ENCODE measurements around the gene XYLB. TPM values are rescaled to one million over a fixed set of nuclear protein-coding genes. Genes with fewer than 3 reads are reported as not detected.
A peak's percentile ranks its signal among the peaks of the same experiment; 100 is the strongest.

Gene XYLB
- total and polyA plus RNA-seq, 2 of the 13 experiments (the other 11 are each of a cell fraction or from before 2014, with no cell fraction given): 25.9 to 30.0 TPM

DNA sequence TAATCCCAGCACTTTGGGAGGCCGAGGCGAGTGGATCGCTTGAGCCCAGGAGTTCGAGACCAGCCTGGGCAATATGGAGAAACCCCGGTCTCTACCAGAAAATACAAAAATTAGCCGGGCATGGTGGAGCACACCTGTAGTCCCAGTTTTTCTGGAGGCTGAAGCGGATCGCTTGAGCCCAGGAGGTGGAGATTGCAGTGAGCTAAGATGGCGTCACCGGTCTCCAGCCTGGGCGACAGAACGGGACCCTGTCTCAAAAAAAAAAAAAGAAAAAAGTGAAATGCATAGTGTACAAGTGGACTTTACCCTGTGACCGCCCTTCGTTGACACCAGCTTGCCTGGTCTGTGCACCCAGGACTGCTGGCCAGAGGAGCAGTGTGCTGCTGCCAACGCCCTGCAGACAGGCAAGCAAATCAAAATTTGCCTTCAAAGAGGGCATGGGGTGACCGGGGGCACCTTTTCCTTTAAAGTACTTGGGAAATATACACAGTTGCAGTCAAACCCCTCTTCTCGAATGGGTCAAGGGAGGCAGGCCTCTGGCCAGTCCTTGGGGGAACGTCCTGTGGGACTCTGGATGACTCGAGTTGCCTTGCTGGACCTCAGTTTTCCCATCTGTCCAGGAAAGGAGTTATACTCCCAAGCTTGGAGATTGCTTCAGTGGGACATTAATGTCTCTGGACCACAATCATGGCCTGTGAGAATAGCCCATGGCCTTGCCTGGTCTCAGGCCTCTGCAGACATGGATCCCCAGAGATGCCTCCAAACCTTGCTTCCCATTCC, 1.0 kb downstream of the XYLB start (continued):
- TF ChIP-seq, protein P1, sequence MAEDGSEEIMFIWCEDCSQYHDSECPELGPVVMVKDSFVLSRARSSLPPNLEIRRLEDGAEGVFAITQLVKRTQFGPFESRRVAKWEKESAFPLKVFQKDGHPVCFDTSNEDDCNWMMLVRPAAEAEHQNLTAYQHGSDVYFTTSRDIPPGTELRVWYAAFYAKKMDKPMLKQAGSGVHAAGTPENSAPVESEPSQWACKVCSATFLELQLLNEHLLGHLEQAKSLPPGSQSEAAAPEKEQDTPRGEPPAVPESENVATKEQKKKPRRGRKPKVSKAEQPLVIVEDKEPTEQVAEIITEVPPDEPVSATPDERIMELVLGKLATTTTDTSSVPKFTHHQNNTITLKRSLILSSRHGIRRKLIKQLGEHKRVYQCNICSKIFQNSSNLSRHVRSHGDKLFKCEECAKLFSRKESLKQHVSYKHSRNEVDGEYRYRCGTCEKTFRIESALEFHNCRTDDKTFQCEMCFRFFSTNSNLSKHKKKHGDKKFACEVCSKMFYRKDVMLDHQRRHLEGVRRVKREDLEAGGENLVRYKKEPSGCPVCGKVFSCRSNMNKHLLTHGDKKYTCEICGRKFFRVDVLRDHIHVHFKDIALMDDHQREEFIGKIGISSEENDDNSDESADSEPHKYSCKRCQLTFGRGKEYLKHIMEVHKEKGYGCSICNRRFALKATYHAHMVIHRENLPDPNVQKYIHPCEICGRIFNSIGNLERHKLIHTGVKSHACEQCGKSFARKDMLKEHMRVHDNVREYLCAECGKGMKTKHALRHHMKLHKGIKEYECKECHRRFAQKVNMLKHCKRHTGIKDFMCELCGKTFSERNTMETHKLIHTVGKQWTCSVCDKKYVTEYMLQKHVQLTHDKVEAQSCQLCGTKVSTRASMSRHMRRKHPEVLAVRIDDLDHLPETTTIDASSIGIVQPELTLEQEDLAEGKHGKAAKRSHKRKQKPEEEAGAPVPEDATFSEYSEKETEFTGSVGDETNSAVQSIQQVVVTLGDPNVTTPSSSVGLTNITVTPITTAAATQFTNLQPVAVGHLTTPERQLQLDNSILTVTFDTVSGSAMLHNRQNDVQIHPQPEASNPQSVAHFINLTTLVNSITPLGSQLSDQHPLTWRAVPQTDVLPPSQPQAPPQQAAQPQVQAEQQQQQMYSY (CRISPR knock-in tag; IDR thresholded peaks at IDR 0.05): 0 out of 2 replicates have a peak, but pooled peaks have one; percentile 29
- TF ChIP-seq ZFP37 (CRISPR knock-in tag; IDR thresholded peaks at IDR 0.05; ENCODE audit: borderline replicate concordance) (no peak), ZNF350 (CRISPR knock-in tag; IDR thresholded peaks at IDR 0.05; ENCODE audit: borderline replicate concordance, low read depth) (no peak; the same call in 1 of the 2 replicates), NAIF1 (CRISPR knock-in tag; IDR thresholded peaks at IDR 0.05; ENCODE audit: borderline replicate concordance) (no peak), ZNF264 (CRISPR knock-in tag; IDR thresholded peaks at IDR 0.05) (0 out of 2 replicates have a peak, but pooled peaks have one; percentile 25), NFIB (CRISPR knock-in tag; IDR thresholded peaks at IDR 0.05; ENCODE audit: borderline replicate concordance) (no peak), SP2 (CRISPR knock-in tag; IDR thresholded peaks at IDR 0.05) (no peak), ELF4 (CRISPR knock-in tag; IDR thresholded peaks at IDR 0.05; ENCODE audit: borderline replicate concordance) (no peak)
- TF ChIP-seq, protein P2, sequence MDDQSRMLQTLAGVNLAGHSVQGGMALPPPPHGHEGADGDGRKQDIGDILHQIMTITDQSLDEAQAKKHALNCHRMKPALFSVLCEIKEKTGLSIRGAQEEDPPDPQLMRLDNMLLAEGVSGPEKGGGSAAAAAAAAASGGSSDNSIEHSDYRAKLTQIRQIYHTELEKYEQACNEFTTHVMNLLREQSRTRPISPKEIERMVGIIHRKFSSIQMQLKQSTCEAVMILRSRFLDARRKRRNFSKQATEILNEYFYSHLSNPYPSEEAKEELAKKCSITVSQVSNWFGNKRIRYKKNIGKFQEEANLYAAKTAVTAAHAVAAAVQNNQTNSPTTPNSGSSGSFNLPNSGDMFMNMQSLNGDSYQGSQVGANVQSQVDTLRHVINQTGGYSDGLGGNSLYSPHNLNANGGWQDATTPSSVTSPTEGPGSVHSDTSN (CRISPR knock-in tag; IDR thresholded peaks at IDR 0.05; ENCODE audit: borderline replicate concordance): no peak
- TF ChIP-seq, protein P3, sequence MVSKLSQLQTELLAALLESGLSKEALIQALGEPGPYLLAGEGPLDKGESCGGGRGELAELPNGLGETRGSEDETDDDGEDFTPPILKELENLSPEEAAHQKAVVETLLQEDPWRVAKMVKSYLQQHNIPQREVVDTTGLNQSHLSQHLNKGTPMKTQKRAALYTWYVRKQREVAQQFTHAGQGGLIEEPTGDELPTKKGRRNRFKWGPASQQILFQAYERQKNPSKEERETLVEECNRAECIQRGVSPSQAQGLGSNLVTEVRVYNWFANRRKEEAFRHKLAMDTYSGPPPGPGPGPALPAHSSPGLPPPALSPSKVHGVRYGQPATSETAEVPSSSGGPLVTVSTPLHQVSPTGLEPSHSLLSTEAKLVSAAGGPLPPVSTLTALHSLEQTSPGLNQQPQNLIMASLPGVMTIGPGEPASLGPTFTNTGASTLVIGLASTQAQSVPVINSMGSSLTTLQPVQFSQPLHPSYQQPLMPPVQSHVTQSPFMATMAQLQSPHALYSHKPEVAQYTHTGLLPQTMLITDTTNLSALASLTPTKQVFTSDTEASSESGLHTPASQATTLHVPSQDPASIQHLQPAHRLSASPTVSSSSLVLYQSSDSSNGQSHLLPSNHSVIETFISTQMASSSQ (IDR thresholded peaks at IDR 0.05; ENCODE audit: low read depth): no peak
- TF ChIP-seq, protein P3 (CRISPR knock-in tag; IDR thresholded peaks at IDR 0.05; ENCODE audit: borderline replicate concordance): no peak
- TF ChIP-seq, protein P4, sequence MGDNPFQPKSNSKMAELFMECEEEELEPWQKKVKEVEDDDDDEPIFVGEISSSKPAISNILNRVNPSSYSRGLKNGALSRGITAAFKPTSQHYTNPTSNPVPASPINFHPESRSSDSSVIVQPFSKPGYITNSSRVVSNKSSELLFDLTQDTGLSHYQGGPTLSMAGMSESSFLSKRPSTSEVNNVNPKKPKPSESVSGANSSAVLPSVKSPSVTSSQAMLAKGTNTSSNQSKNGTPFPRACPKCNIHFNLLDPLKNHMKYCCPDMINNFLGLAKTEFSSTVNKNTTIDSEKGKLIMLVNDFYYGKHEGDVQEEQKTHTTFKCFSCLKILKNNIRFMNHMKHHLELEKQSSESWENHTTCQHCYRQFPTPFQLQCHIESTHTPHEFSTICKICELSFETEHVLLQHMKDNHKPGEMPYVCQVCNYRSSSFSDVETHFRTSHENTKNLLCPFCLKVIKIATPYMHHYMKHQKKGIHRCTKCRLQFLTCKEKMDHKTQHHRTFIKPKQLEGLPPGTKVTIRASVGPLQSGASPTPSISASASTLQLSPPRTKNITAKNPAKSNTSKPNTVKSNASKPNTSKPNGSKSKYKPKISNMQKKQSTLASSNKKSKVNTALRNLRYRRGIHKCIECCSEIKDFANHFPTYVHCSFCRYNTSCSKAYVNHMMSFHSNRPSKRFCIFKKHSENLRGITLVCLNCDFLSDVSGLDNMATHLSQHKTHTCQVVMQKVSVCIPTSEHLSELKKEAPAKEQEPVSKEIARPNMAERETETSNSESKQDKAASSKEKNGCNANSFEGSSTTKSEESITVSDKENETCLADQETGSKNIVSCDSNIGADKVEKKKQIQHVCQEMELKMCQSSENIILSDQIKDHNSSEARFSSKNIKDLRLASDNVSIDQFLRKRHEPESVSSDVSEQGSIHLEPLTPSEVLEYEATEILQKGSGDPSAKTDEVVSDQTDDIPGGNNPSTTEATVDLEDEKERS (CRISPR knock-in tag; IDR thresholded peaks at IDR 0.05): 0 out of 2 replicates have a peak, but pooled peaks have one; percentile 28
- TF ChIP-seq, protein P5, sequence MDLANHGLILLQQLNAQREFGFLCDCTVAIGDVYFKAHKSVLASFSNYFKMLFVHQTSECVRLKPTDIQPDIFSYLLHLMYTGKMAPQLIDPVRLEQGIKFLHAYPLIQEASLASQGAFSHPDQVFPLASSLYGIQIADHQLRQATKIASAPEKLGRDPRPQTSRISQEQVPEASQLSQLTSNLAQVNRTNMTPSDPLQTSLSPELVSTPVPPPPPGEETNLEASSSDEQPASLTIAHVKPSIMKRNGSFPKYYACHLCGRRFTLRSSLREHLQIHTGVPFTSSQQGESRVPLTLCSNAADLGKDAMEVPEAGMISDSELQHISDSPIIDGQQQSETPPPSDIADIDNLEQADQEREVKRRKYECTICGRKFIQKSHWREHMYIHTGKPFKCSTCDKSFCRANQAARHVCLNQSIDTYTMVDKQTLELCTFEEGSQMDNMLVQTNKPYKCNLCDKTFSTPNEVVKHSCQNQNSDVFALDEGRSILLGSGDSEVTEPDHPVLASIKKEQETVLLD (CRISPR knock-in tag; IDR thresholded peaks at IDR 0.05; ENCODE audit: low read depth): no peak

All from HepG2 (cell line).